ENCODE data around the gene CUL4A.

Gene CUL4A

DNA sequence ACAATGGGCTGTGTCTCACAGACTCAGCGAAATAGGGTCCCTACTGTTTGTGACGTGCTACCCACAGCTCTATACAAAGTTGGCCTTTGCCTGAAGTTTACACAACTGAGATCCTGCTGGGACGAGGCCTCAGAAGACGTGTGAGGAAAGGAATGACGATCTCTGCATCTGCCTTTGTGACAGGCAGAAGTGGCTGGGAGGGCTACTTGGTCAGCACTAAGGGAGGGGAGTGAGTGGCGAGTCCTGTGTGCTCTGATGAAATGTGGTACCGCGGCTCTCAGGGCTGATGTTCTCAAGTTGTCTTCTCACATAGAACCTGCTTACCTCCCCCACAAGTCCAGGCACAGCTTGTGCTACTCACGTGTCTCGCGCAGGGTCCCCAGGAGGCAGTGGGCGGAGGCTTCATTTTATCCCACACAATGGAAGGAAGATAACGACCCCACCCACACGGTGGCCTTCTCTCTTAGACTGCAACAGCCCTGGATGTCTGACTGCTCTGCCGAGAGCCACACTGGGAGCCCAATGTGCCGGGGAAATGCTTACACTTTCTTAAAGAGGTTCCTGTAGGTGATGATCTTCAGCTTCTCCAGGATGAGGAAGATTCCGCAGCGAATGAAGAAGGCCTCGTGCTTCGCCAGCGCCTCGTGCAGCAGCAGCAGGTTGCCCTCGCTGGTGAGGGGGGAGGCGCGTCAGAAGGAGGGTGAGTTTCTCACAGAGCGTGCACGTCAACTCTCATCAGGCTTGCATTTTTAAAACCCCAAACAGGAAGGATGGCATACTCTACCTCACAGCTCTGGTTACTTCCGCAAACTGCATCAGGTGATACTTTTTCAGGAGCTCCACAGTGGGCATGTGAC, 29.8 kb upstream of the CUL4A start:
- DNase-seq: no peak

DNA sequence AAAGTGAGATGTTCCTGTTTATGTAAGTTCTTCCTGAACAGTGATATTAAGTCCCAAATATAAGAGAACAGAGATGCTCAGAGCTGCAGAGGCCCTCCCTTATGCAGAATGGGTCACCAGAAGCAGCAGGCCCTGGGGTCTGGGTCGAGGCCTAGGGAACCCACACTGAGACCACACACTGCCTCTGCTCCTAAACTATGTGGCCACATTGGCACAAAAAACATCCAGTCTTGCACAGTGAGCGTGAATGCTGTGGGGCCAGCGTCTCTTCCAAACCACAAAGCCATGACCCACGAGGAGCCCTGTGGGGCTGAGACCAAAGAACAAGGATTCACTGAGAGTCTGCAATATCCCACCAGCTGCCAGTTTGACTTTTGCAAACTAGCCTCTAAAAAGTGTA, 27.4 kb upstream of the CUL4A start:
- DNase-seq: no peak

- DNase-seq: no peak
These were observed 25.8 kb upstream of the CUL4A start for GRCh38 chr13:113183450-113184129.

GRCh38 chr13:113184568-113185440, 24.6 kb upstream of the CUL4A start:
- no peak for DNase-seq

- DNase-seq: no peak
These were observed 23.1 kb upstream of the CUL4A start for GRCh38 chr13:113186061-113186900.

- DNase-seq: peak; percentile 55
These were observed 22.1 kb upstream of the CUL4A start for GRCh38 chr13:113187263-113187669.

DNA sequence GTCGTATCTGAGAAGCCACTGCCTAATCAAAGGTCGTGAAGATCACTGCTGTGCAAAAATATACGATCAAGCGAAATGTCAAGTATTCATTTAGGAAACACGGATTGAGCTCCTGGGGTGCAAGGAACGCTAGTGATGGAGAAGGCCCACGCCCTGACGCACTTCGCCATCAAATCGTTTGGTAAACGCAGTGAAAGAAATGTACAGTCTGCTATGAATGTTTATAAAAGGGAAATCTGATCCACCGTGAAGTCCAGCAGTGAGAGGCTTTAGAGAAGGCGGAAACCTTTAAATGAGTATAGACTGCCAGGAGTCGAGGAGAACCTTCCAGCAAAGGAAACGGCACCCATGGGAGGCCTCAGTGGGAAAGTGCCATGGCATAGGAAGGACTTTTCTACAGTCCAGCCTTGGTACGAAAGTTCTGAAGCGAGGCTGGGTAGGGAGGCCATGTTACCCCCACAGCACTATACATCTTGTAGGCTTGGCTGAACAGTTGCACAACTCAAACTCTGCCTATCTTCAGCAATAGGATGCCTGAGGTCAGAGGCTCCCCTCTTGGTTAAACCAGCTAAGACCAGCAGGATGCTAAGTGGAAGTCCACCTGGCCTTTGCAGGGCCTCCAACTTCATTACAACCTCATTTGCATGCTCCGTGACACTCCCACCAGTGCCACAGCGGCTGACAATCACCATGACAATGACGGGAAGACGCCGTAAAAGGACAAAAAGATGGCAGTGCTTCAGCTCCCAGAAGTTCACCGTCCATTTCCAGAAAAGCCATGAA, 21.3 kb upstream of the CUL4A start:
- no peak for DNase-seq

DNA sequence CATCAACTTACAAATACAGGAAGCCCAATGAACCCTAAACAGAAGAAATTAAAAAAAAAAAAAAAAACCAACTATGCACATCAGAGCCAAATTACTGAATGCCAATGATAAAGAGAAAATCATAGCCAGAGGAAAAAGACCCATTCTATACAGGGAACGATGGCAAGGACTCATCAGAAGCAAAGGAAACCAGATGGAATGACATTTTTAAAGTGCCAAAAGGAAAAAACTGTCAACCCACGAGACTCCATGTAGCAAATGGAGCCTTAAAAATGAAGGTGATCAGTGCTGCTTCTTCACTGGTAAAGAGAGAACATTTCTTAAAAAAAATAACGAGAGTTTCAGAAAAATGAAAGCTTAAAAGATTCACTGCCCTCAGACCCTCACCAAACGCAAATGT, 19.2 kb upstream of the CUL4A start:
- no peak for DNase-seq

DNA sequence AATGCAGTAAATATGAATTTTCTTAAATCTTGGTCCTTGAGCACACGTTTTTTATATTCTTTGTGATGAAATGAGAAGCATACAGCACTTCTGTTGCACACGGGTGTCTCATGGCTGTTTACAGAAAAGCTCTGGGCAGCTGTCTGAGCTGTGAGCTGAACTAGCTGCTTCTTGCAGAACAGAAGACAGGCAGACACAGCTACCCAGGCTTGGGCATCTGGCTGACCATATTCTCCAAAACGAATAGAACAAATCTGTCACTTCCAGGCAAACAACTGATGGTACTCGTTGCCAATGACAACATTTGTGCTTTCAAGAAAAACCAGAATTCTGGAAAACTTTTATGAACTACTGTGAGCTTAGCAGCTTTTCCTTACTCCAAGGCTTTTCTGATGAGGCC, 17.1 kb upstream of the CUL4A start:
- no peak for DNase-seq

DNA sequence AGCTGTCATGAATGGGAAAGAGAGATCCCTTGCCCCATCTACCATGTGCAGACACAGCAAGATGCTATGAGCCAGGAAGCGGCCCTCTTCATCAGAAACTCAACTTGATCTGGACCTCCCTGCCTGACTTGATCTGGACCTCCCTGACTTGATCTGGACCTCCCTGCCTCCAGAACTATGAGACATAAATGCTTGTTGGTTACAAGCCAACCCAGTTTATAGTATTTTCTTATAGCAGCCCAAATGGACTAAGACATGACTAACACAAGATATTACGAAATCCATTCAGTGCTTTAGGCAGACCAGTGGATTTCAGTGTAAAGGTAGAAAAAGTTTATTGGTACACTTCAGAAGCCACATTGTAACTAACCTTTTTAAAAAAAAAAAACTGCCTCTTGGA, 16.5 kb upstream of the CUL4A start:
- no peak for DNase-seq

DNA sequence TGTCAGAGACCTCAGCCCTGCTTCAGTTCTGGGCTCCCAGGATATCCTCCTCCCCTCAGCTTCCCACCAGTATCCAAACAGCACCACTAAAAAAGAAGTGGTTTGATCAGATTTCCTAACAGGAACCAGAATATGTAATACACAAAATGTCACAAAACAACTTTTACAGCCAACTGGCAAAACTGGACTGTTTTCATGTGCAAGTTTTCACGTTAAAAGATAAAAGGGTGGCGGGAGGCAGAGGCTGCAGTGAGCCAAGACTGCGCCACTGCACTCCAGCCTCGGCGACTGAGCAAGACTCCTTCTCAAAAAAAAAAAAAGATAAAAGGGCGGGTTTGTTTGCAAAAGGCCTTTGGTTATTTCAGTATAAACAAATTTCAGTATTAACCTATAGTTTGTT, 14.1 kb upstream of the CUL4A start:
- DNase-seq: no peak

DNA sequence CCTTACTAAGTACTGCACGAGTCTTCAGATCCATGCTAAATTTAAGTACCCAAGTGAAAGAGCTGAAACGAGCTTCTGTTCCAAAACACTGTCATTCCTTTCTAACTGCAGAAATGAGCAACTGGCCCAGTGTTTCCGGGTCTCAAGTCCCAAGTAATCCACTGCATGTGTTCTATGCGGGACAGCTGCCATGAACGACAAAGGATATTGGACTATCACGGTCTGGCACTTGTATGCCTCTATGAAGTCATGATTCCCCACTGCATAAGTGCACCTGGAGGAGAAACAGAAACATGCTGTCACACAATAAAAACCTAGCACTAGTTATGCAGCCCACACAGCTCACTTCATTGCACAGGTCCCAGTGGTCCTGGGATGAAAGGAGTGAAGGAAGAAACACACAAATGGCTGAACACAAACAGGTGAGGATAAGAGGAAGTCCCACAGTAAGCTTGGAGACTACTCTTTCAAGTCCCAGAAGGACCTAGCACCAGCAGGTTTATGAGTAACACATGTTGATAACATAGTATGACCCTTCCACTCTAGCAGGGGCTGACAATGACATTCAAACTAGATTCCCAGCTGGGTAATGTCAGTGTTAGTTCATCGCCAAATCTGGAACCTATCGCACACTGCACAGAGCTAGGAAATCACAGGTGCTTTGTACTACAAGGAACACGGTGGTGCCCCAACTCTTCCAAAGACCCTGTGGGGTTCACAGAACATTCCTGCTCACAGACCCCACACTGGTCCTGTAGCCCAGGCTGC, 12.3 kb upstream of the CUL4A start:
- no peak for DNase-seq

GRCh38 chr13:113201815-113202214, 7.6 kb upstream of the CUL4A start:
- DNase-seq: no peak

GRCh38 chr13:113202912-113203311, 6.5 kb upstream of the CUL4A start:
- no peak for DNase-seq

- no peak for DNase-seq
These were observed 5.7 kb upstream of the CUL4A start for GRCh38 chr13:113203507-113204377.

GRCh38 chr13:113204378-113204734, 5.1 kb upstream of the CUL4A start:
- DNase-seq: no peak

DNA sequence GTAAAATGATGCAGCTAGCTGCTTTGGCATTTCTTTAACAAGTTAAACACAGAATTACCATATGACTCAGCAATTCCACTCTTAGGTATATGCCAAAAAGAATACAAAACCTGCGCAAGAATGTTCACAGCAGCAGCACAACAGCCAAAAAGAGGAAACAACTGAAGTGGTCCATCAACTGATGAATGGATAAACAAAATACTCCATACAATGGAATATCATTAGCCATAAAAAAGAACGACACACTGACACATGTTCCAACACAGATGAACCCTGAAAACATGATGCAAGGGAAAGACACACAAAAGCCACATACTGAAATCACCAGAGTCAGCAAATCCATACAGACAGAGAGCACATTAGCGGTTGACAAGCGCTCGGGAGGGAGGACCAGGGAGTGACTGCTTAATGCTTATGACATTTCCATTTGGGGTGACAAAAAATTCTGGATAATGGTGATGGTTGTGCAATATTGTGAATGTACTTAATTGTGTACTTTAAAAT, 3.9 kb upstream of the CUL4A start:
- no peak for DNase-seq

DNA sequence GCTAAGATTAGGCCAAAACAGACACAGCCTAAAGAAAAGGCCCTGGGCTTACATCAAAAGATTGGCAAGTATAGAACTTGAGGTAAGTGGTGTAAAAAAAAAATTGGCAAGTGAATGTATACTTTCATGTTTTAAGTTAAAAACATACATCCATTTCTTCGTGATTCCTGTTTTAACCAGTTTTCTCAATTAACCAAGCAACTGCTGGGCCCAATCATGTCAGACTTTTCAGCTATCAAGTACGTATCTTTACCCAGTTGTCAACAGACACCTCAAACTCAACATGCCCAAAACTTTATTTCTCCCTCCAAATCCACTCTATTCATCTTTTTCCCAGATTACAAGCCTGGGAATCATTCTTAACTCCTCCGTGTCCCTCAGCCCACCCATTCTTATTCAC, 2.0 kb upstream of the CUL4A start:
- DNase-seq: no peak

- peak; percentile 70 for DNase-seq
These were observed 1.5 kb upstream of the CUL4A start for GRCh38 chr13:113207890-113208420.
